GM12878 (cell line): ENCODE results near the gene STK10. TPM values are rescaled to one million over a fixed set of nuclear protein-coding genes. Genes with fewer than 3 reads are reported as not detected.

Experiments
- ATAC-seq: fragments of 200-7000 bp; cut with Tn5 transposase; 3 replicates; pipeline ENCODE4 v1.9.1; 2020; ENCODE audit warnings: mild to moderate bottlenecking, moderate library complexity
- BruUV-seq: library from RNA; stranded (reverse); fragments of 400-500 nt; replicated peaks from 2 replicates; lab custom pipeline; 2021; lab: Mats Ljungman, UMichigan
- CTCF ChIA-PET: fragments of 300-600 bp; sonication (Branson Sonifier 250); formaldehyde crosslinking; extraction: SDS; loops from one replicate; lab custom pipeline; 2021; ENCODE audit warnings: inconsistent platforms; lab: Yijun Ruan, JAX
- POLR2A ChIA-PET: fragments of 350-600 bp; formaldehyde crosslinking; extraction: SDS; loops from one replicate; lab custom pipeline; 2021; ENCODE audit warnings: inconsistent platforms; lab: Charles Lee
- RAD21 ChIA-PET: fragments of 300-600 bp; sonication (Branson Sonifier 250); formaldehyde crosslinking; loops from one replicate; lab custom pipeline; 2023; ENCODE audit warnings: antibody characterized with exemption; ENCODE audit not compliant: unreplicated experiment; lab: Charles Lee
- SMC1A ChIA-PET: fragments of 300-600 bp; sonication (Branson Sonifier 250); formaldehyde crosslinking; loops from one replicate; lab custom pipeline; 2023; ENCODE audit not compliant: unreplicated experiment, uncharacterized antibody; lab: Charles Lee
- DNase-seq: peaks from one replicate; pipeline ENCODE4 v3.0.0-alpha.2; 2011; ENCODE audit warnings: low read depth, low spot score
- FAIRE-seq: peaks from 3 replicates; lab custom pipeline; 2011; peaks lifted over from hg19 to GRCh38; lab: Jason Lieb, UNC
- H2AFZ ChIP-seq: 2 replicates; pipeline ENCODE4 v1.6.0; 2011; ENCODE audit warnings: low read depth, low read length, control low read depth; ENCODE audit not compliant: control insufficient read depth
- H3K27ac ChIP-seq: 2 replicates; pipeline ENCODE4 v1.5.1; 2011; ENCODE audit warnings: control low read depth; ENCODE audit not compliant: control insufficient read depth, insufficient read depth
- H3K27me3 ChIP-seq, 2 experiments: replicated peaks in 1 of 2; 2 replicates each; pipeline versions ENCODE4 v1.6.0 to v1.6.1; 2011; ENCODE audit warnings: low read length in 1 of 2; ENCODE audit not compliant: control insufficient read depth in 2 of 2, insufficient read depth in 2 of 2
- H3K36me3 ChIP-seq, 2 experiments: 2 replicates each; pipeline ENCODE4 v1.5.1; 2011; ENCODE audit warnings: low read length in 1 of 2; ENCODE audit not compliant: control insufficient read depth in 2 of 2, insufficient read depth in 2 of 2
- H3K4me1 ChIP-seq: 2 replicates; pipeline ENCODE4 v1.6.1; 2011; ENCODE audit warnings: mild to moderate bottlenecking, low read length, moderate library complexity, mixed read lengths; ENCODE audit not compliant: control insufficient read depth, insufficient read depth
- H3K4me2 ChIP-seq: 2 replicates; pipeline ENCODE4 v1.6.0; 2011; ENCODE audit warnings: control low read depth; ENCODE audit not compliant: control insufficient read depth, insufficient read depth
- H3K4me3 ChIP-seq: fragments of 200-600 bp; sonication (generic); 2 replicates; pipeline ENCODE4 v1.5.1; 2016
- H3K79me2 ChIP-seq: 2 replicates; pipeline ENCODE4 v1.6.0; 2011; ENCODE audit warnings: low read length; ENCODE audit not compliant: control insufficient read depth, insufficient read depth
- H3K9ac ChIP-seq: 2 replicates; pipeline ENCODE4 v1.8.0; 2011; ENCODE audit warnings: low read length, control low read depth, mixed read lengths; ENCODE audit not compliant: control insufficient read depth, insufficient read depth
- H3K9me3 ChIP-seq: replicated peaks from 3 replicates; pipeline ENCODE4 v1.5.1; 2011; ENCODE audit warnings: mild to moderate bottlenecking, low read length; ENCODE audit not compliant: control insufficient read depth, insufficient read depth
- H4K20me1 ChIP-seq: 2 replicates; pipeline ENCODE4 v1.6.0; 2011; ENCODE audit not compliant: control insufficient read depth, insufficient read depth
- ATF7 ChIP-seq: fragments of 450-650 bp; IDR thresholded peaks from 2 replicates; pipeline ENCODE4 v1.6.1; 2016; ENCODE audit warnings: low read depth, mild to moderate bottlenecking
- BCL3 ChIP-seq: IDR thresholded peaks from 2 replicates; pipeline ENCODE4 v1.6.1; 2011; ENCODE audit warnings: borderline replicate concordance, low read depth, mild to moderate bottlenecking, moderate library complexity, low read length; ENCODE audit not compliant: insufficient read depth, poor library complexity, severe bottlenecking
- CBFB ChIP-seq: IDR thresholded peaks from 2 replicates; pipeline ENCODE4 v1.6.1; 2016; ENCODE audit warnings: antibody characterized with exemption, low read depth
- CHD4 ChIP-seq: fragments of 200-600 bp; sonication (generic); IDR thresholded peaks from 2 replicates; pipeline ENCODE4 v1.6.1; 2016; ENCODE audit warnings: mild to moderate bottlenecking
- FOS ChIP-seq: IDR thresholded peaks from 3 replicates; pipeline ENCODE4 v1.6.1; 2011; ENCODE audit warnings: borderline replicate concordance; ENCODE audit not compliant: insufficient read length; ENCODE audit errors: extremely low read depth
- KLF5 ChIP-seq: fragments of 450-650 bp; IDR thresholded peaks from 2 replicates; pipeline ENCODE4 v1.6.1; 2014; ENCODE audit warnings: mild to moderate bottlenecking; ENCODE audit not compliant: partially characterized antibody
- POLR2A ChIP-seq: IDR thresholded peaks from 2 replicates; pipeline ENCODE4 v1.6.1; 2011; ENCODE audit warnings: low read depth, mild to moderate bottlenecking, low read length
- RUNX3 ChIP-seq: IDR thresholded peaks from 2 replicates; pipeline ENCODE4 v1.6.1; 2012; ENCODE audit warnings: low read length, inconsistent platforms
- WGBS: methylation state at CpG from one replicate; pipeline ENCODE4 v1.1.6; 2016; ENCODE audit warnings: low lambda C conversion rate; ENCODE audit not compliant: insufficient replicate concordance, insufficient coverage; ENCODE audit errors: missing lambda C conversion rate; 5-methylcytosine and 5-hydroxymethylcytosine counted together
- in situ Hi-C: fragments of 300-500 bp; cut with MboI; formaldehyde crosslinking; loops from 9 replicates; pipeline ENCODE4 v1.14.3; 2018; ENCODE audit warnings: mixed read lengths
- intact Hi-C: fragments of 100-400 bp; cut with micrococcal nuclease; formaldehyde crosslinking; loops from one replicate; pipeline ENCODE4 v1.14.2; 2022; ENCODE audit not compliant: unreplicated experiment
- polyA plus RNA-seq, 11 experiments: library from polyadenylated mRNA; depleted of rRNA in 4 of 11; unstranded in 6 of 11; stranded (reverse) in 5 of 11; fragments of >200 nt; fragmentation: Nextera tagmentation in 4 of 11; fragmentation: Illumina TruSeq in 1 of 11; extraction: Ambion mirVana in 4 of 11; extraction: Trizol in 1 of 11; gene quantifications; 1 replicate in 1 of 11; 2 replicates in 10 of 11; pipeline versions ENCODE4 v1.2.1 to v1.2.3, GENCODE V29; 2011 to 2016; ENCODE audit warnings: inconsistent platforms in 2 of 11, missing spikeins in 2 of 11, low read depth in 1 of 11
- total RNA-seq, 4 experiments: library from RNA; depleted of rRNA in 3 of 4; stranded (reverse); fragments of >200 nt in 3 of 4; fragmentation: Illumina TruSeq in 1 of 4; extraction: Trizol in 1 of 4; gene quantifications; 2 replicates each; pipeline versions ENCODE4 v1.2.1 to v1.2.3, GENCODE V29; 2013 to 2021

The STK10 gene
- total and polyA plus RNA-seq, 10 of the 15 experiments (the other 5 are each of a cell fraction or from before 2014, with no cell fraction given), result 14.2 to 96.4 (median 50.6) TPM

GRCh38 chr5:172173564-172174153, 14.4 kb downstream of the STK10 start:
- Histone ChIP-seq H4K20me1 (peaks cover 11% of the 10 kb centered on the region), H3K27ac (peak overlapping the region; percentile 11; the same call in 1 of the 2 replicates)
- DNase-seq, result no peak

More at GRCh38 chr5:172173564-172174153, 14.4 kb downstream of the STK10 start:
- CTCF ChIA-PET, result interaction anchor here (1.3 to 6.1 kb wide), 2 partner anchors 13 to 60 kb away, joined by 4 to 74 read pairs; partner anchors contain the start of gene STK10
- ATAC-seq, result no peak
- RAD21 ChIA-PET, result interaction anchor here (0.5 to 9.9 kb wide), 8 partner anchors 8 to 112 kb away, joined by 3 to 158 read pairs (median 5); partner anchors contain the start of gene STK10
- Histone ChIP-seq H3K4me3 (0 out of 2 replicates have a peak overlapping the region, but pooled peaks have one; percentile 69), H3K9ac (peak overlapping the region; percentile 74), H3K27me3 (no peaks in the 10 kb centered on the region), H3K36me3 (peaks cover 12 to 27% of the 10 kb centered on the region in 2 experiments; a peak in 3 of 4 replicates), H3K4me1 (peaks cover 51% of the 10 kb centered on the region), H3K4me2 (peak overlapping the region; percentile 86; the same call in 1 of the 2 replicates), H3K9me3 (no peaks in the 10 kb centered on the region), H3K79me2 (peaks cover 92% of the 10 kb centered on the region), H2AFZ (no peak overlapping the region)
- FAIRE-seq, result no peak
- WGBS, result 47% methylated on average over 12 of the region's 12 CpGs
- intact Hi-C loops, result loop anchor here (2.0 kb wide), 1 partner anchor 15 kb away; the partner anchor contains the start of gene STK10
- no TSS peak for BruUV-seq
- SMC1A ChIA-PET, result interaction anchor here (1.0 to 5.6 kb wide), 8 partner anchors 12 to 120 kb away, joined by 3 to 103 read pairs (median 6); partner anchors contain the start of gene STK10
- POLR2A ChIA-PET, result interaction anchor here (1.0 to 4.7 kb wide), 8 partner anchors 12 to 62 kb away, joined by 4 to 104 read pairs (median 18); partner anchors contain the start of gene STK10
- in situ Hi-C loops, result no loop called here
- TF ChIP-seq POLR2A (peak; percentile 42; the same call in 1 of the 2 replicates), KLF5 (no peak), ATF7 (no peak), CHD4 (no peak), RUNX3 (peak; percentile 72), CBFB (0 out of 2 replicates have a peak, but pooled peaks have one; percentile 33), BCL3 (no peak), FOS (no peak)
- TF ChIP-seq, all 136 proteins: peak for 3
